Neural cell (in vitro differentiated cells): ENCODE measurements around the gene AOX1. TPM values are rescaled to one million over a fixed set of nuclear protein-coding genes. Genes with fewer than 3 reads are reported as not detected.

Experiments used
- H2AFZ ChIP-seq: fragments of 200-600, 300-800 bp; sonication (generic), shearing (Covaris generic); 2 replicates; pipeline ENCODE4 v1.6.0; 2014; ENCODE audit warnings: low read depth, mild to moderate bottlenecking, antibody characterized with exemption, low read length, moderate library complexity
- H3F3A ChIP-seq: fragments of 200-600 bp; shearing (Covaris generic); 2 replicates; pipeline ENCODE4 v1.6.1; 2016; ENCODE audit warnings: mild to moderate bottlenecking, moderate library complexity, mixed read lengths, antibody characterized with exemption, low read length; ENCODE audit not compliant: insufficient read depth, poor library complexity, severe bottlenecking
- H3K27ac ChIP-seq: fragments of 200-600, 300-800 bp; sonication (generic), shearing (Covaris generic); 2 replicates; pipeline ENCODE4 v1.5.1; 2014; ENCODE audit warnings: mild to moderate bottlenecking, low read length, moderate library complexity
- H3K27me3 ChIP-seq: fragments of 300-800, 200-600 bp; sonication (generic), shearing (Covaris generic); 2 replicates; pipeline ENCODE4 v1.6.0; 2014; ENCODE audit warnings: mild to moderate bottlenecking, low read depth, low read length, moderate library complexity; ENCODE audit not compliant: insufficient read depth
- H3K36me3 ChIP-seq: fragments of 300-800, 200-600 bp; sonication (generic), shearing (Covaris generic); 2 replicates; pipeline ENCODE4 v1.5.1; 2014; ENCODE audit warnings: mild to moderate bottlenecking, antibody characterized with exemption, low read length, moderate library complexity; ENCODE audit not compliant: insufficient read depth
- H3K4me2 ChIP-seq: fragments of 300-800, 200-600 bp; sonication (generic), shearing (Covaris generic); 2 replicates; pipeline ENCODE4 v1.6.0; 2014; ENCODE audit warnings: mild to moderate bottlenecking, low read length
- H3K4me3 ChIP-seq: fragments of 300-800, 200-600 bp; sonication (generic), shearing (Covaris generic); 2 replicates; pipeline ENCODE4 v1.5.1; 2014; ENCODE audit warnings: mild to moderate bottlenecking, low read length, moderate library complexity
- H3K79me2 ChIP-seq: fragments of 200-600 bp; shearing (Covaris generic); replicated peaks from 2 replicates; pipeline ENCODE4 v1.6.0; 2014; ENCODE audit warnings: mild to moderate bottlenecking, low read length, moderate library complexity; ENCODE audit not compliant: insufficient read depth
- H3K9ac ChIP-seq: fragments of 300-800, 200-600 bp; sonication (generic), shearing (Covaris generic); 2 replicates; pipeline ENCODE4 v1.6.1; 2016; ENCODE audit warnings: mild to moderate bottlenecking, low read length, mixed read lengths
- H3K9me2 ChIP-seq: fragments of 200-600 bp; shearing (Covaris generic); 2 replicates; pipeline ENCODE4 v1.6.1; 2016; ENCODE audit warnings: mild to moderate bottlenecking, low read length, mixed read lengths; ENCODE audit not compliant: insufficient read depth
- H3K9me3 ChIP-seq: fragments of 200-600, 300-800 bp; sonication (generic), shearing (Covaris generic); 2 replicates; pipeline ENCODE4 v1.6.1; 2016; ENCODE audit warnings: mild to moderate bottlenecking, mixed run types, low read length, moderate library complexity, mixed read lengths
- H4K20me1 ChIP-seq: fragments of 200-600 bp; shearing (Covaris generic); 2 replicates; pipeline ENCODE4 v1.6.1; 2016; ENCODE audit warnings: mild to moderate bottlenecking, mixed run types; ENCODE audit not compliant: insufficient read depth
- EP300 ChIP-seq: fragments of 450-650 bp; conservative IDR thresholded peaks from 2 replicates; pipeline ENCODE4 v1.6.1; 2014; ENCODE audit warnings: antibody characterized with exemption, mild to moderate bottlenecking, moderate library complexity; ENCODE audit not compliant: poor library complexity, severe bottlenecking
- EZH2 ChIP-seq: fragments of 200-600, 300-800 bp; shearing (Covaris generic), sonication (generic); IDR thresholded peaks from 2 replicates; pipeline ENCODE4 v1.6.1; 2014; ENCODE audit warnings: antibody characterized with exemption, low read length, borderline replicate concordance, mild to moderate bottlenecking; ENCODE audit not compliant: insufficient read depth, poor library complexity, severe bottlenecking
- MXI1 ChIP-seq: fragments of 450-650 bp; conservative IDR thresholded peaks from 2 replicates; pipeline ENCODE4 v1.6.1; 2014; ENCODE audit warnings: antibody characterized with exemption, mild to moderate bottlenecking; ENCODE audit not compliant: poor library complexity, severe bottlenecking
- POLR2AphosphoS5 ChIP-seq: IDR thresholded peaks from 2 replicates; pipeline ENCODE4 v1.6.1; 2012
- RAD21 ChIP-seq: fragments of 450-650 bp; conservative IDR thresholded peaks from 2 replicates; pipeline ENCODE4 v1.6.1; 2014; ENCODE audit warnings: antibody characterized with exemption, mild to moderate bottlenecking, moderate library complexity
- TAF1 ChIP-seq: IDR thresholded peaks from 2 replicates; pipeline ENCODE4 v1.6.1; 2012; ENCODE audit warnings: low read depth
- polyA plus RNA-seq: library from polyadenylated mRNA; depleted of rRNA; stranded (reverse); fragments of >200 nt; gene quantifications from 2 replicates; pipeline ENCODE4 v1.2.3, GENCODE V29; 2014
- TF ChIP-seq, protein P1 (sequence below): IDR thresholded peaks from 2 replicates; pipeline ENCODE4 v1.6.1; 2012; ENCODE audit warnings: borderline replicate concordance
- TF ChIP-seq, protein P2 (sequence below): fragments of 450-650 bp; IDR thresholded peaks from 2 replicates; pipeline ENCODE4 v1.5.1; 2014; ENCODE audit warnings: antibody characterized with exemption, mild to moderate bottlenecking, moderate library complexity; ENCODE audit not compliant: poor library complexity, severe bottlenecking

AOX1 gene
- polyA plus RNA-seq, 1 donor from 2014 or later = not detected

DNA sequence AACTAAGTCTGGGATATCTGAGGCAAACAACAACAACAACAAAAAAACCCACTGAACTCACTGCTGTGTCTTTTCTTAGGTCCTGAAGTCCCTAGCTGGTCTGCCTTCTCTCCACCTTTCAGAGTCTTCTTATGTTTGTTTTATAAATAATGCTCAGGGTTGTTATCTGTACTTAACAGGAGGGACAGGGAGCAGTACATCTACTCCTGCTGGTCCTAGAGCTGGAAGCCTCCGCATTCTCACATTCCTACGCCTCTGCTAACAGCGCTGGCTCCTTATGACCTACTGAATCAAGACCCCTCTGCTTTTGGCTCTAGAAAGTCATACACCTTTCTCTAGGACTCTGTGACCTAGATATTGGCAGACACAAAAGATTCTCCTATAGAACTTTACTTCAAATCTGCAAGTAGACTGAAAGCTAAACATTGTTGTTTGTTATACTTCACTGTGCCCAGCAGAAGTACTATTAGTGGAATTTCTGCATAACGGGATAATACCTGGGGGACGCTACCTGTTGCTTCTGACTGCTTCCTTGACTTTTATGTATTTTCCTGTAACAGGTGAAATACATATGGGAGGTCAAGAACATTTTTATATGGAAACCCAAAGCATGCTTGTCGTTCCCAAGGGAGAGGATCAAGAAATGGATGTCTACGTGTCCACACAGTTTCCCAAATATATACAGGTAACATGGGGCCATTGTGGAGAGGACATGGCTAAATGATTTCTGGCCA, 48.6 kb downstream of the AOX1 start:
- Histone ChIP-seq H3K9me3 (no peaks in the 10 kb centered on the region), H3F3A (no peaks in the 10 kb centered on the region), H3K9ac (no peak overlapping the region), H3K4me2 (no peak overlapping the region), H3K9me2 (no peaks in the 10 kb centered on the region), H3K27me3 (no peaks in the 10 kb centered on the region), H4K20me1 (no peaks in the 10 kb centered on the region), H3K36me3 (no peaks in the 10 kb centered on the region), H2AFZ (no peak overlapping the region), H3K79me2 (no peaks in the 10 kb centered on the region), H3K27ac (no peak overlapping the region), H3K4me3 (no peak overlapping the region)
- TF ChIP-seq EP300 (no peak), RAD21 (no peak), POLR2AphosphoS5 (no peak), MXI1 (no peak), TAF1 (no peak)
- TF ChIP-seq, protein P1, sequence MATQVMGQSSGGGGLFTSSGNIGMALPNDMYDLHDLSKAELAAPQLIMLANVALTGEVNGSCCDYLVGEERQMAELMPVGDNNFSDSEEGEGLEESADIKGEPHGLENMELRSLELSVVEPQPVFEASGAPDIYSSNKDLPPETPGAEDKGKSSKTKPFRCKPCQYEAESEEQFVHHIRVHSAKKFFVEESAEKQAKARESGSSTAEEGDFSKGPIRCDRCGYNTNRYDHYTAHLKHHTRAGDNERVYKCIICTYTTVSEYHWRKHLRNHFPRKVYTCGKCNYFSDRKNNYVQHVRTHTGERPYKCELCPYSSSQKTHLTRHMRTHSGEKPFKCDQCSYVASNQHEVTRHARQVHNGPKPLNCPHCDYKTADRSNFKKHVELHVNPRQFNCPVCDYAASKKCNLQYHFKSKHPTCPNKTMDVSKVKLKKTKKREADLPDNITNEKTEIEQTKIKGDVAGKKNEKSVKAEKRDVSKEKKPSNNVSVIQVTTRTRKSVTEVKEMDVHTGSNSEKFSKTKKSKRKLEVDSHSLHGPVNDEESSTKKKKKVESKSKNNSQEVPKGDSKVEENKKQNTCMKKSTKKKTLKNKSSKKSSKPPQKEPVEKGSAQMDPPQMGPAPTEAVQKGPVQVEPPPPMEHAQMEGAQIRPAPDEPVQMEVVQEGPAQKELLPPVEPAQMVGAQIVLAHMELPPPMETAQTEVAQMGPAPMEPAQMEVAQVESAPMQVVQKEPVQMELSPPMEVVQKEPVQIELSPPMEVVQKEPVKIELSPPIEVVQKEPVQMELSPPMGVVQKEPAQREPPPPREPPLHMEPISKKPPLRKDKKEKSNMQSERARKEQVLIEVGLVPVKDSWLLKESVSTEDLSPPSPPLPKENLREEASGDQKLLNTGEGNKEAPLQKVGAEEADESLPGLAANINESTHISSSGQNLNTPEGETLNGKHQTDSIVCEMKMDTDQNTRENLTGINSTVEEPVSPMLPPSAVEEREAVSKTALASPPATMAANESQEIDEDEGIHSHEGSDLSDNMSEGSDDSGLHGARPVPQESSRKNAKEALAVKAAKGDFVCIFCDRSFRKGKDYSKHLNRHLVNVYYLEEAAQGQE = no peak
- TF ChIP-seq, protein P2, sequence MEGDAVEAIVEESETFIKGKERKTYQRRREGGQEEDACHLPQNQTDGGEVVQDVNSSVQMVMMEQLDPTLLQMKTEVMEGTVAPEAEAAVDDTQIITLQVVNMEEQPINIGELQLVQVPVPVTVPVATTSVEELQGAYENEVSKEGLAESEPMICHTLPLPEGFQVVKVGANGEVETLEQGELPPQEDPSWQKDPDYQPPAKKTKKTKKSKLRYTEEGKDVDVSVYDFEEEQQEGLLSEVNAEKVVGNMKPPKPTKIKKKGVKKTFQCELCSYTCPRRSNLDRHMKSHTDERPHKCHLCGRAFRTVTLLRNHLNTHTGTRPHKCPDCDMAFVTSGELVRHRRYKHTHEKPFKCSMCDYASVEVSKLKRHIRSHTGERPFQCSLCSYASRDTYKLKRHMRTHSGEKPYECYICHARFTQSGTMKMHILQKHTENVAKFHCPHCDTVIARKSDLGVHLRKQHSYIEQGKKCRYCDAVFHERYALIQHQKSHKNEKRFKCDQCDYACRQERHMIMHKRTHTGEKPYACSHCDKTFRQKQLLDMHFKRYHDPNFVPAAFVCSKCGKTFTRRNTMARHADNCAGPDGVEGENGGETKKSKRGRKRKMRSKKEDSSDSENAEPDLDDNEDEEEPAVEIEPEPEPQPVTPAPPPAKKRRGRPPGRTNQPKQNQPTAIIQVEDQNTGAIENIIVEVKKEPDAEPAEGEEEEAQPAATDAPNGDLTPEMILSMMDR = no peak

DNA sequence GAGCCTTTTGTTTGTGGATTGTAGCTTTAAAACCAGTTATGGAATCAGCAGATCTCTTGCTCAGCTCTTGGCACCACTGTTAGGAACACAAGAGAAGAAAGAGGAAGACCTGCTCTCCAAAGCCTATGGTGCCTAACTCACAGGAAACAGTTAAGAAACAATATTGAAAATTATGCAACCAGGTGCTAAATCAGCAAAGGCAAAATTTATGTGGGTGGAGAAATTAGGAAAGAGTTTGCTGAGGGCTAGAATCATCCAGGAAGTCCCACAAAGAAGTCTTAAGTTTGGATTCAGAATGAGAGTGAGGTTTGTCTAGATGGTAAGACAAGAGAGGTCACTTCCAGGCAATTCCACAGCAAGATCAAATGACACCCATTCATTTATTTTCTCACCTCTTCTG, 49.4 kb downstream of the AOX1 start:
- H3K4me3 ChIP-seq = no peak overlapping the region
- no peak overlapping the region for H3K9ac ChIP-seq
- no peaks in the 10 kb centered on the region for H3K27me3 ChIP-seq
- no peaks in the 10 kb centered on the region for H4K20me1 ChIP-seq
- H3K4me2 ChIP-seq = no peak overlapping the region
- no peaks in the 10 kb centered on the region for H3K36me3 ChIP-seq
- TF ChIP-seq EP300 (no peak), EZH2 (no peak), RAD21 (no peak), MXI1 (no peak), TAF1 (no peak), POLR2AphosphoS5 (no peak)
- TF ChIP-seq, protein P1 = no peak
- TF ChIP-seq, protein P2 = no peak
- no peaks in the 10 kb centered on the region for H3K9me3 ChIP-seq
- H3K27ac ChIP-seq = no peak overlapping the region
- no peaks in the 10 kb centered on the region for H3F3A ChIP-seq
- no peaks in the 10 kb centered on the region for H3K79me2 ChIP-seq
- H2AFZ ChIP-seq = no peak overlapping the region
- no peaks in the 10 kb centered on the region for H3K9me2 ChIP-seq
